ENCODE results near the gene FBXO24.
A peak's percentile ranks its signal among the peaks of the same experiment; 100 is the strongest.

The FBXO24 gene

GRCh38 chr7:100589341-100589947, 3.3 kb downstream of the FBXO24 start:
- TF ChIP-seq, protein P1, sequence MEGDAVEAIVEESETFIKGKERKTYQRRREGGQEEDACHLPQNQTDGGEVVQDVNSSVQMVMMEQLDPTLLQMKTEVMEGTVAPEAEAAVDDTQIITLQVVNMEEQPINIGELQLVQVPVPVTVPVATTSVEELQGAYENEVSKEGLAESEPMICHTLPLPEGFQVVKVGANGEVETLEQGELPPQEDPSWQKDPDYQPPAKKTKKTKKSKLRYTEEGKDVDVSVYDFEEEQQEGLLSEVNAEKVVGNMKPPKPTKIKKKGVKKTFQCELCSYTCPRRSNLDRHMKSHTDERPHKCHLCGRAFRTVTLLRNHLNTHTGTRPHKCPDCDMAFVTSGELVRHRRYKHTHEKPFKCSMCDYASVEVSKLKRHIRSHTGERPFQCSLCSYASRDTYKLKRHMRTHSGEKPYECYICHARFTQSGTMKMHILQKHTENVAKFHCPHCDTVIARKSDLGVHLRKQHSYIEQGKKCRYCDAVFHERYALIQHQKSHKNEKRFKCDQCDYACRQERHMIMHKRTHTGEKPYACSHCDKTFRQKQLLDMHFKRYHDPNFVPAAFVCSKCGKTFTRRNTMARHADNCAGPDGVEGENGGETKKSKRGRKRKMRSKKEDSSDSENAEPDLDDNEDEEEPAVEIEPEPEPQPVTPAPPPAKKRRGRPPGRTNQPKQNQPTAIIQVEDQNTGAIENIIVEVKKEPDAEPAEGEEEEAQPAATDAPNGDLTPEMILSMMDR (conservative IDR thresholded peaks at IDR 0.05; ENCODE audit: low read depth, low read length), result no peak
- DNase-seq (ENCODE audit: low read depth), result no peak
- no peak overlapping the region for H3K4me3 ChIP-seq (ENCODE audit: low read length)

GRCh38 chr7:100590077-100590737, 4.1 kb downstream of the FBXO24 start:
- no peak for DNase-seq (ENCODE audit: low read depth)
- no peak overlapping the region for H3K4me3 ChIP-seq (ENCODE audit: low read length)
- TF ChIP-seq, protein P1 (conservative IDR thresholded peaks at IDR 0.05; ENCODE audit: low read depth, low read length), result no peak

DNA sequence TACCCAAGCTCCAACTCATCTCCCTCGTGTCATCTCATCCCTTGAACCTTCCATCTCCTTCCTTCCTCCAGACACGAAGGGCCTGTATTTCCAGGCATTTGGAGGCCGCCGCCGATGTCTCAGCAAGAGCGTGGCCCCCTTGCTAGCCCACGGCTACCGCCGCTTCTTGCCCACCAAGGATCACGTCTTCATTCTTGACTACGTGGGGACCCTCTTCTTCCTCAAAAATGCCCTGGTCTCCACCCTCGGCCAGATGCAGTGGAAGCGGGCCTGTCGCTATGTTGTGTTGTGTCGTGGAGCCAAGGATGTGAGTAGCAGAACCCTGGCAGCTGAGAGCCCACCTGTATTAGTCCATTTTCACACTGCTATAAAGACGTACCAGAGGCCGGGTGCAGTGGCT, 5.5 kb downstream of the FBXO24 start:
- H3K4me3 ChIP-seq (ENCODE audit: low read length), result no peak overlapping the region
- DNase-seq (ENCODE audit: low read depth), result no peak
- TF ChIP-seq, protein P1 (conservative IDR thresholded peaks at IDR 0.05; ENCODE audit: low read depth, low read length), result no peak

DNA sequence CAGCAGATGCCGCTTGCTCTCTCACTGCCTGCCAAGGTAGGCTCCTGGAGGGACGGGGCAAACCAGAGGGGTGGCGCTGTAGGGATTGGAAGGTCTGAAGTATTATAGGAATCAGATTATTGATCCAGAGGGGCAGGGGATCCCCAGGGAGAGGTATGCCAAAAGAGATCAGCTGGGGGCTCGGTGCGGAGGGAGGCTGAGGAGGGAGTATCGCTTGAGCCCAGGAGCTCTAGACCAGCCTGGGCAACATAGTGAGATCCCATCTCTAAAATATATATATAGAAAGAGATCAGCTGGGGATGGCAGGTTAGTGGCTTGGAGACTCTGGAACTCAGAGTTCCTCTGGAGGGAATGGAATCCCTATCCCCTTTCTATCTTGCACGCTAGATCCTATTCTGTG, 9.1 kb downstream of the FBXO24 start:
- no peak overlapping the region for H3K4me3 ChIP-seq (ENCODE audit: low read length)
- TF ChIP-seq, protein P1 (conservative IDR thresholded peaks at IDR 0.05; ENCODE audit: low read depth, low read length), result no peak
- DNase-seq (ENCODE audit: low read depth), result no peak

- TF ChIP-seq, protein P1 (conservative IDR thresholded peaks at IDR 0.05; ENCODE audit: low read depth, low read length), result no peak
- no peak for DNase-seq (ENCODE audit: low read depth)
- no peak overlapping the region for H3K4me3 ChIP-seq (ENCODE audit: low read length)
These were observed 12.3 kb downstream of the FBXO24 start for GRCh38 chr7:100598425-100598824.

- TF ChIP-seq, protein P1 (conservative IDR thresholded peaks at IDR 0.05; ENCODE audit: low read depth, low read length), result peak; percentile 53
- no peak for DNase-seq (ENCODE audit: low read depth)
These were observed 14.0 kb downstream of the FBXO24 start for GRCh38 chr7:100599911-100600729.

More at GRCh38 chr7:100599911-100600729, 14.0 kb downstream of the FBXO24 start:
- no peak overlapping the region for H3K4me3 ChIP-seq (ENCODE audit: low read length)

Data from retinal pigment epithelial cell (primary cell).